ENCODE results near the gene ALDH7A1.

ALDH7A1 gene

GRCh38 chr5:126508251-126508961, 86.6 kb downstream of the ALDH7A1 start:
- DNase-seq (ENCODE audit: low spot score): no peak

- no peak for DNase-seq (ENCODE audit: low spot score)
These were observed 88.9 kb downstream of the ALDH7A1 start for GRCh38 chr5:126506079-126506478.

GRCh38 chr5:126503602-126504104, 91.4 kb downstream of the ALDH7A1 start:
- peak; percentile 58 for DNase-seq (ENCODE audit: low spot score)

GRCh38 chr5:126501448-126501847, 93.6 kb downstream of the ALDH7A1 start:
- no peak for DNase-seq (ENCODE audit: low spot score)

- DNase-seq (ENCODE audit: low spot score): no peak
These were observed 95.1 kb downstream of the ALDH7A1 start for GRCh38 chr5:126499853-126500342.

GRCh38 chr5:126499278-126499677, 95.7 kb downstream of the ALDH7A1 start:
- DNase-seq (ENCODE audit: low spot score): no peak

GRCh38 chr5:126497506-126497905, 97.5 kb downstream of the ALDH7A1 start:
- no peak for DNase-seq (ENCODE audit: low spot score)

GRCh38 chr5:126494393-126494792, 100.6 kb downstream of the ALDH7A1 start:
- DNase-seq (ENCODE audit: low spot score): no peak

GRCh38 chr5:126492939-126493338, 102.1 kb downstream of the ALDH7A1 start:
- no peak for DNase-seq (ENCODE audit: low spot score)

GRCh38 chr5:126490167-126490940, 104.7 kb downstream of the ALDH7A1 start:
- no peak for DNase-seq (ENCODE audit: low spot score)

- no peak for DNase-seq (ENCODE audit: low spot score)
These were observed 106.5 kb downstream of the ALDH7A1 start for GRCh38 chr5:126488443-126489065.

- no peak for DNase-seq (ENCODE audit: low spot score)
These were observed 107.4 kb downstream of the ALDH7A1 start for GRCh38 chr5:126487596-126487995.

- no peak for DNase-seq (ENCODE audit: low spot score)
These were observed 108.7 kb downstream of the ALDH7A1 start for GRCh38 chr5:126486332-126486731.

- DNase-seq (ENCODE audit: low spot score): no peak
These were observed 110.8 kb downstream of the ALDH7A1 start for GRCh38 chr5:126484253-126484652.

- no peak for DNase-seq (ENCODE audit: low spot score)
These were observed 111.9 kb downstream of the ALDH7A1 start for GRCh38 chr5:126483156-126483555.

- no peak for DNase-seq (ENCODE audit: low spot score)
These were observed 112.4 kb downstream of the ALDH7A1 start for GRCh38 chr5:126482591-126482990.

- DNase-seq (ENCODE audit: low spot score): no peak
These were observed 113.8 kb downstream of the ALDH7A1 start for GRCh38 chr5:126481243-126481642.

All from putamen (tissue), 1 donor.